Right cardiac atrium (tissue), 5 donors: Measurements from ENCODE around the gene ELF1. TPM values are rescaled to one million over a fixed set of nuclear protein-coding genes. Genes with fewer than 3 reads are reported as not detected.
"Not testable (repeated sequence)": the region's sequence is repeated elsewhere in the genome, so short reads cannot be mapped to it uniquely, and the experiment has no call there.

Experiments used
- ATAC-seq, 2 donors: fragments of 200-7000 bp; cut with Tn5 transposase; one replicate each; pipeline versions ENCODE4 v1.8.0 to v1.9.1; 2020; ENCODE audit warnings: moderate library complexity in 2 of 2, mild to moderate bottlenecking in 1 of 2
- DNase-seq, 3 donors: peaks; one replicate each; pipeline ENCODE4 v3.0.0-alpha.2; 2020
- H3K27ac ChIP-seq: one replicate; pipeline ENCODE4 v1.5.1; 2013; ENCODE audit warnings: mild to moderate bottlenecking, low read length, control low read depth, moderate library complexity
- H3K27me3 ChIP-seq: one replicate; pipeline ENCODE4 v1.6.1; 2013; ENCODE audit not compliant: control insufficient read depth, insufficient read depth
- H3K4me1 ChIP-seq: one replicate; pipeline ENCODE4 v1.6.1; 2013; ENCODE audit warnings: low read length; ENCODE audit not compliant: control insufficient read depth, insufficient read depth
- H3K4me3 ChIP-seq: one replicate; pipeline ENCODE4 v1.5.1; 2013; ENCODE audit warnings: low read length, control low read depth
- H3K9me3 ChIP-seq: one replicate; pipeline ENCODE4 v1.6.1; 2013; ENCODE audit warnings: low read length; ENCODE audit not compliant: control insufficient read depth
- WGBS: extraction: QIAGEN DNeasy Blood & Tissue Kit; methylation state at CpG from one replicate; pipeline ENCODE4 v1.1.7; 2013; 5-methylcytosine and 5-hydroxymethylcytosine counted together
- intact Hi-C, 4 donors: fragments of 100-400 bp; cut with DNase I; formaldehyde crosslinking; loops; one replicate each; pipeline versions ENCODE4 v1.11.0 to v1.14.0; 2022 to 2023
- polyA plus RNA-seq: library from polyadenylated mRNA; stranded (reverse); fragments of 200-250 nt; gene quantifications from one replicate; pipeline ENCODE4 v1.2.3, GENCODE V29; 2013
- total RNA-seq, 4 donors: library from RNA; stranded (reverse); fragmentation: NEBNext Ultra II Directional; extraction: Animal tissue kit (Norgen Biotek cat#: 25700); gene quantifications; one replicate each; pipeline ENCODE4 v1.2.1, GENCODE V29; 2021
- donor health status: healthy with polysubstance abuse.
- donor health status: DM: no; HTN: yes; CAD: no.
- donor health status: DM: no; HTN: no; CAD: no.
- donor health status: DM: no; HTN: yes; CAD: no; lungs with severe emphysema.
- donor health status: DM: yes; HTN: yes; CAD: no.

The ELF1 gene
- total and polyA plus RNA-seq, 5 donors = 16.6 to 57.1 (median 43.1) TPM

- WGBS = 0% methylated on average over 1 of the region's 1 CpG
- no peak for ATAC-seq
- intact Hi-C loops = loop anchor here in 1 of 4 donors (10.0 kb wide), 1 partner anchor 123 kb away; no protein-coding TSS in a partner anchor
- Histone ChIP-seq H3K4me3 (no peak overlapping the region), H3K9me3 (no peaks in the 10 kb centered on the region), H3K4me1 (peaks cover 1% of the 10 kb centered on the region), H3K27ac (no peak overlapping the region), H3K27me3 (no peaks in the 10 kb centered on the region)
- DNase-seq = no peak
These were observed 87.4 kb downstream of the ELF1 start for GRCh38 chr13:40931719-40932118.

GRCh38 chr13:40929883-40930282 lies 89.2 kb downstream of the ELF1 start:
- intact Hi-C loops = loop anchor here in 1 of 4 donors (10.0 kb wide), 1 partner anchor 125 kb away; no protein-coding TSS in a partner anchor
- not testable (repeated sequence) for H3K9me3 ChIP-seq, H3K27me3 ChIP-seq, H3K4me1 ChIP-seq, DNase-seq, ATAC-seq, H3K4me3 ChIP-seq, H3K27ac ChIP-seq
- over 99% methylated on average over 3 of the region's 3 CpGs for WGBS

- DNase-seq (no peak), ATAC-seq (no peak)
- peaks cover 1% of the 10 kb centered on the region for H3K4me1 ChIP-seq
- no peak overlapping the region for H3K27ac ChIP-seq
- H3K27me3 ChIP-seq = no peaks in the 10 kb centered on the region
- H3K4me3 ChIP-seq = no peak overlapping the region
- no peaks in the 10 kb centered on the region for H3K9me3 ChIP-seq
- intact Hi-C loops = no loop called here
- 90% methylated on average over 3 of the region's 3 CpGs for WGBS
These were observed 90.1 kb downstream of the ELF1 start for GRCh38 chr13:40928980-40929379.

- no peak overlapping the region for H3K27ac ChIP-seq
- ATAC-seq = peak in 1 of 2 donors; percentile 9
- WGBS = 96% methylated on average over 9 of the region's 9 CpGs
- no peaks in the 10 kb centered on the region for H3K9me3 ChIP-seq
- H3K4me3 ChIP-seq = no peak overlapping the region
- intact Hi-C loops = no loop called here
- DNase-seq = no peak
- H3K27me3 ChIP-seq = no peaks in the 10 kb centered on the region
- no peaks in the 10 kb centered on the region for H3K4me1 ChIP-seq
These were observed 91.2 kb downstream of the ELF1 start for GRCh38 chr13:40927929-40928328.

GRCh38 chr13:40923867-40924266 lies 95.2 kb downstream of the ELF1 start:
- intact Hi-C loops = loop anchor here in 1 of 4 donors (5.0 kb wide), 1 partner anchor 128 kb away; no protein-coding TSS in a partner anchor
- Histone ChIP-seq H3K4me1 (peaks cover 2% of the 10 kb centered on the region), H3K9me3 (no peaks in the 10 kb centered on the region), H3K4me3 (no peak overlapping the region), H3K27ac (no peak overlapping the region), H3K27me3 (no peaks in the 10 kb centered on the region)
- no peak for ATAC-seq
- DNase-seq = no peak

- peak; percentile 41 to 69 (median 67) for DNase-seq
- no peak for ATAC-seq
- WGBS = 64% methylated on average over 28 of the region's 28 CpGs
- Histone ChIP-seq H3K4me3 (no peak overlapping the region), H3K9me3 (no peaks in the 10 kb centered on the region), H3K27me3 (no peaks in the 10 kb centered on the region), H3K27ac (no peak overlapping the region), H3K4me1 (peaks cover 2% of the 10 kb centered on the region)
- intact Hi-C loops = loop anchor here in 1 of 4 donors (5.0 kb wide), 1 partner anchor 130 kb away; no protein-coding TSS in a partner anchor
These were observed 96.6 kb downstream of the ELF1 start for GRCh38 chr13:40922437-40923040.

- WGBS = 20% methylated on average over 5 of the region's 5 CpGs
These were observed 98.3 kb downstream of the ELF1 start for GRCh38 chr13:40920826-40921225.

GRCh38 chr13:40919901-40920300 lies 99.2 kb downstream of the ELF1 start:
- ATAC-seq, H3K9me3 ChIP-seq, H3K27me3 ChIP-seq, H3K4me3 ChIP-seq, H3K4me1 ChIP-seq, H3K27ac ChIP-seq, DNase-seq: not testable (repeated sequence)
- intact Hi-C loops = loop anchor here in 1 of 4 donors (5.0 kb wide), 1 partner anchor 132 kb away; no protein-coding TSS in a partner anchor
- 96% methylated on average over 7 of the region's 7 CpGs for WGBS

More at GRCh38 chr13:40920826-40921225, 98.3 kb downstream of the ELF1 start:
- no peak for DNase-seq
- H3K9me3 ChIP-seq = no peaks in the 10 kb centered on the region
- peak overlapping the region; percentile 61 for H3K27ac ChIP-seq
- no peak for ATAC-seq
- peaks cover 2% of the 10 kb centered on the region for H3K4me1 ChIP-seq
- H3K27me3 ChIP-seq = no peaks in the 10 kb centered on the region
- intact Hi-C loops = loop anchor here in 1 of 4 donors (5.0 kb wide), 1 partner anchor 131 kb away; no protein-coding TSS in a partner anchor
- peak overlapping the region; percentile 65 for H3K4me3 ChIP-seq

- no peaks in the 10 kb centered on the region for H3K27me3 ChIP-seq
- H3K9me3 ChIP-seq = no peaks in the 10 kb centered on the region
- intact Hi-C loops = no loop called here
- ATAC-seq (no peak), DNase-seq (no peak)
- no peak overlapping the region for H3K4me3 ChIP-seq
- H3K4me1 ChIP-seq = no peaks in the 10 kb centered on the region
- 81% methylated on average over 6 of the region's 6 CpGs for WGBS
- H3K27ac ChIP-seq = no peak overlapping the region
These were observed 102.7 kb downstream of the ELF1 start for GRCh38 chr13:40916207-40916998.

- H3K4me3 ChIP-seq, ATAC-seq, H3K27me3 ChIP-seq, DNase-seq, H3K27ac ChIP-seq, H3K9me3 ChIP-seq, intact Hi-C loops, H3K4me1 ChIP-seq: not testable (repeated sequence)
These were observed 104.3 kb downstream of the ELF1 start for GRCh38 chr13:40914863-40915262.

GRCh38 chr13:40911341-40911740 lies 107.8 kb downstream of the ELF1 start:
- DNase-seq (no peak), ATAC-seq (no peak)
- H3K4me1 ChIP-seq = no peaks in the 10 kb centered on the region
- H3K27me3 ChIP-seq = no peaks in the 10 kb centered on the region
- intact Hi-C loops = no loop called here
- no peaks in the 10 kb centered on the region for H3K9me3 ChIP-seq
- no peak overlapping the region for H3K27ac ChIP-seq
- no peak overlapping the region for H3K4me3 ChIP-seq
